Bronchial epithelial cell (primary cell): ENCODE data around the gene DNAH6. TPM values are rescaled to one million over a fixed set of nuclear protein-coding genes. Genes with fewer than 3 reads are reported as not detected.

Experiments used
- DNase-seq: peaks from one replicate; pipeline ENCODE4 v3.0.0-alpha.2; 2010; ENCODE audit warnings: low read depth
- FAIRE-seq: peaks from 2 replicates; lab custom pipeline; 2011; peaks lifted over from hg19 to GRCh38; lab: Jason Lieb, UNC
- H3K27me3 ChIP-seq: 2 replicates; pipeline ENCODE4 v1.5.1; 2011; ENCODE audit warnings: low read length; ENCODE audit not compliant: control insufficient read depth, insufficient read depth
- H3K36me3 ChIP-seq: 2 replicates; pipeline ENCODE4 v1.5.1; 2011; ENCODE audit warnings: low read length; ENCODE audit not compliant: control insufficient read depth, insufficient read depth
- H3K4me3 ChIP-seq: 2 replicates; pipeline ENCODE4 v1.5.1; 2011; ENCODE audit warnings: mild to moderate bottlenecking, low read depth, low read length, control low read depth
- total RNA-seq: library from RNA; depleted of rRNA; stranded (reverse); fragments of >200 nt; gene quantifications from 2 replicates; pipeline ENCODE4 v1.2.1, GENCODE V29; 2014
- TF ChIP-seq, protein P1 (sequence below): IDR thresholded peaks from 2 replicates; pipeline ENCODE4 v1.5.1; 2011; ENCODE audit warnings: mild to moderate bottlenecking, moderate library complexity, low read length, control low read depth, inconsistent platforms; ENCODE audit not compliant: insufficient read depth, severe bottlenecking

The DNAH6 gene
- total RNA-seq, 1 donor from 2014 or later, result under 0.01 TPM

DNA sequence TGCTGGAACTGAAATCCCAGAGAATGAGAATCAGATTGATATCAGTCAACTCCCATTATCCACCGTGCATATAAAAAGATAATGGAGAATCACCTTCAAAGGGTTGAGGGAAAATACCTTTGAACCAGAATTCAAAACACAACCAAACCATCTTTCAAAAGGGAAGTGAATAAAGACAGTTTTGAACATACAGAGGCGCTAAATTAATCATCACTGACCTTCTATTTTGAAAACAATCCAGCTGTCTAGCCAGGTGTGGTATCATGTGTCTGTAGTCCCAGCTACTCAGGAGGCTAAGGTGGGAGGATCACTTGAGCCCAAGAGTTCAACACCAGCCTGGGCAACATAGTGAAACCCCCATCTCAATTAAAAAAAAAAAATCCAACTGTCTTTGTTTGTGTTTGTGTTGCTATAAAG is 300.9 kb downstream of the DNAH6 start:
- TF ChIP-seq, protein P1, sequence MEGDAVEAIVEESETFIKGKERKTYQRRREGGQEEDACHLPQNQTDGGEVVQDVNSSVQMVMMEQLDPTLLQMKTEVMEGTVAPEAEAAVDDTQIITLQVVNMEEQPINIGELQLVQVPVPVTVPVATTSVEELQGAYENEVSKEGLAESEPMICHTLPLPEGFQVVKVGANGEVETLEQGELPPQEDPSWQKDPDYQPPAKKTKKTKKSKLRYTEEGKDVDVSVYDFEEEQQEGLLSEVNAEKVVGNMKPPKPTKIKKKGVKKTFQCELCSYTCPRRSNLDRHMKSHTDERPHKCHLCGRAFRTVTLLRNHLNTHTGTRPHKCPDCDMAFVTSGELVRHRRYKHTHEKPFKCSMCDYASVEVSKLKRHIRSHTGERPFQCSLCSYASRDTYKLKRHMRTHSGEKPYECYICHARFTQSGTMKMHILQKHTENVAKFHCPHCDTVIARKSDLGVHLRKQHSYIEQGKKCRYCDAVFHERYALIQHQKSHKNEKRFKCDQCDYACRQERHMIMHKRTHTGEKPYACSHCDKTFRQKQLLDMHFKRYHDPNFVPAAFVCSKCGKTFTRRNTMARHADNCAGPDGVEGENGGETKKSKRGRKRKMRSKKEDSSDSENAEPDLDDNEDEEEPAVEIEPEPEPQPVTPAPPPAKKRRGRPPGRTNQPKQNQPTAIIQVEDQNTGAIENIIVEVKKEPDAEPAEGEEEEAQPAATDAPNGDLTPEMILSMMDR, result no peak
- Histone ChIP-seq H3K4me3 (no peak overlapping the region), H3K27me3 (peaks cover 6% of the 10 kb centered on the region), H3K36me3 (no peaks in the 10 kb centered on the region)
- DNase-seq (no peak), FAIRE-seq (no peak)

DNA sequence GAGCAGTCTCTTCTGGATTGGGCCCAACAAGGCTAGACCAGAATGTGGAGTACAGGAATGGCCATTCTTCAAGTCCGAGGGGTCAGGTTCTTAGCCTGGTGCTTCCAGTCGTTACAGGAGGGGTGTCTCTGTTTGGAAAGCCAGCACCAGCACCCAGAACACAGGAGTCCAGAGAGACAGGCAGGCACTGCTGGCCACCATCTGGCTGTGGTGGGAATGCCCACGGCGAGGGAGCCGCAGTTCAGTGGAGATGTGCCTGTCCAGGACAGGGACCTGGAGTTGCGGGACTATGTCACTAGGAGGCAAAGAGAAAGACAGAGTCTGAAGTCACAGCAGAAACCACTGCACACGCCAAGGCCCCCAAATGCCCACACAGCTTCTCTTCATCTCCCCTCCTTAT is 305.5 kb downstream of the DNAH6 start:
- Histone ChIP-seq H3K4me3 (no peak overlapping the region), H3K27me3 (peaks cover 1% of the 10 kb centered on the region), H3K36me3 (no peaks in the 10 kb centered on the region)
- no peak for DNase-seq
- FAIRE-seq, result no peak
- TF ChIP-seq, protein P1, result no peak

DNA sequence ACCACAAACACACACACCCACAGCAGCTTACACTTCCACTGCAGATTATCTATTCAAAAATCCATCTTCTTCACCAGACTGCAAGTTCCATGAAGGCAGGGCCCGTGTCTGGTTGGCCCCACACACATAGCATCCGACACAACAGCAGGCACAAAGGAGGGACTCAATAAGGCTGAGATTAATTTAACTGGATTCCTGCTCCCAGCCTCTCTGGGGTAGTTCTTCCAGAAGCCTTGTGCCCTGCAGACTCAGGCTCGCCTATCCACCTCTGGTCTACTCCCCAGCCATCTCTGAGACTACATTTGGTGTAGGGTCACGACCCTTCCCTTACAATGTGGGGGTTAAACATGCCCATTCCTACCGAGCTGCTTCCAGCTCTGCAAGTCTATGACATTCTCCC is 306.9 kb downstream of the DNAH6 start:
- FAIRE-seq (no peak), DNase-seq (no peak)
- Histone ChIP-seq H3K4me3 (no peak overlapping the region), H3K36me3 (no peaks in the 10 kb centered on the region), H3K27me3 (peaks cover 1% of the 10 kb centered on the region)
- TF ChIP-seq, protein P1, result no peak

DNA sequence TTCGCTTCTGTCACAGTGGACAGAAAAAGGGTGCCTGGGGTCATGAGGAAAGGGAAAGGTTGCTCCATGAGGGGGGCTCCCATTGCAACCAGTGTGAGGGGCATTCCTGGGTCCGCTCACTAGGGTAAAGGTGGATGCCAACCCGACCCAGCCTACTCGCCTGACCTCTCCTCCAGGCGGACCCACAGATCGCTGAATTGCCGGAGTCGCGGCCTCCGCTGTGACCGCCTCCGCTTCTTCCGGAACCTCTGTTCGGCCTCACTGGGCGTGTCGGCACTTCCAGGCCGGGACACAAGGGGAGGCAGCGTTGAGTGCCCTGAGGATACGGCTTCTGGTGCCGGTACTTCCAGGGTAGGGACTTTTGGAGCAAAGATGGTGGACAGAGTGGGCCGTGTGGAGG is 307.5 kb downstream of the DNAH6 start:
- Histone ChIP-seq H3K36me3 (no peaks in the 10 kb centered on the region), H3K27me3 (peaks cover 1% of the 10 kb centered on the region), H3K4me3 (no peak overlapping the region)
- FAIRE-seq, result no peak
- DNase-seq, result no peak
- TF ChIP-seq, protein P1, result no peak

DNA sequence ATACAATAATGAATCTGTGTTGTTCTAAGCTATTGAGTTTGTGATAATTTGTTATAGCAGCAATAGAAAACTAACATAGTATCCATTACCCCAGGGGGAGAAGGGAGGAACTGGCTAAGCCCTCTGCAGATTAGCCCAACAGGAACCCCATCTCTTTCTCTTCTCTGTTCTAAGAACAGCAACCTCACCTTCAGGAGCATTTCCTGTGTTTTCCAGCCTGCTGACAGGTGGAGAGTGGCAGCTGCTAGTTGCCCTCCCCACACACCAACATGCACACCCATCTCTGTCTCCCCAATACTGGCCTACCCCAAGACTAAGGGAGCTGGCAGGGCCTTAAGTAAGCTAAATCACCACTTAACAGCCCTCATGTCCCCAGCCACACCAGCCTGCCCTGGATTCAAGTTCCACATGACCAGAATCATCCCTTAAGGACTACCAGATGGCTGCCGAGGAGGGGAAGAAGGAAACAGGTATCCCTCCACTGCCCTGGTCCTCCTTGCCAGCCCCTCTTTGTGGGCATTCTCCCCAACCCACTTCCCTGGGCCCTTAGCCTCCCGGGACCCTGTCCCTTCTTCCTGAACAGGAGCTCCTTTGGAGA is 311.8 kb downstream of the DNAH6 start:
- no peaks in the 10 kb centered on the region for H3K27me3 ChIP-seq
- TF ChIP-seq, protein P1, result no peak
- FAIRE-seq, result no peak
- no peaks in the 10 kb centered on the region for H3K36me3 ChIP-seq
- H3K4me3 ChIP-seq, result no peak overlapping the region
- DNase-seq, result no peak

DNA sequence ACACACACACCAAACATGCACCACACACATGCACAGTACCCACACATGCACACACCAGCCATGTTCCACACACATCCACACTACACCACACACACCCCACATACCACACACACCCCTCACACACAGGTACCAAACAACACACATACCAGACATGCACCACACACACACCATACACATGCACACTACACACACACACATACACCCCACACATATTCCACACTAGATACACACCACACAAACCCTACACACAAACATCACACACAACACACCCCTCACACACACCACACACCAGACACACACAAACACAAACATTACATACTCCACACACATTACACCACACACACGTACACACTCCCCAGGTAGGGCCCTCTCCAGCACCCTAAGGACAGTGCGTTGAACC is 313.4 kb downstream of the DNAH6 start:
- Histone ChIP-seq H3K36me3 (no peaks in the 10 kb centered on the region), H3K27me3 (no peaks in the 10 kb centered on the region), H3K4me3 (no peak overlapping the region)
- DNase-seq (no peak), FAIRE-seq (no peak)
- TF ChIP-seq, protein P1, result no peak
